ENCODE results near the gene RSAD2. TPM values are rescaled to one million over a fixed set of nuclear protein-coding genes. Genes with fewer than 3 reads are reported as not detected.

The RSAD2 gene
- total and polyA plus RNA-seq, 2 donors (not counting 3 experiments of a cell fraction or from before 2014, with no cell fraction given): 0.03 to 0.18 TPM

GRCh38 chr2:6881516-6881915 is 3.9 kb downstream of the RSAD2 start:
- dilution Hi-C loops (cut with MboI; ENCODE audit: extremely low pct_ligation_motif_present, low sequenced_read_pairs) (no loop called here), intact Hi-C loops (cut with micrococcal nuclease) (no loop called here)
- POLR2A ChIA-PET: no interaction called here
- FAIRE-seq: no peak
- no peaks in the 10 kb centered on the region for H3K9me1 ChIP-seq (replicated peaks; ENCODE audit: control insufficient read depth, extremely low read depth, insufficient read depth, low read length)
- peaks cover 2 to 7% of the 10 kb centered on the region in 2 experiments for H3K27me3 ChIP-seq (ENCODE audit: control insufficient read depth in 2 of 2, insufficient read depth in 2 of 2, low read length in 2 of 2)
- no peaks in the 10 kb centered on the region for H3K36me3 ChIP-seq (ENCODE audit: control insufficient read depth in 2 of 2, extremely low read depth in 1 of 2, insufficient read depth in 2 of 2, low read length in 2 of 2)
- no peaks in the 10 kb centered on the region for H3K79me2 ChIP-seq (ENCODE audit: control insufficient read depth, insufficient read depth, low read length)
- no peaks in the 10 kb centered on the region for H3K9me3 ChIP-seq (replicated peaks; ENCODE audit: control insufficient read depth, insufficient read depth, low read length)
- H3K4me3 ChIP-seq (replicated peaks in 1 of 3; ENCODE audit: insufficient read depth in 1 of 3, low read depth in 1 of 3, low read length in 3 of 3): no peak overlapping the region
- no peak overlapping the region for H3K9ac ChIP-seq (replicated peaks; ENCODE audit: extremely low read depth, insufficient read depth, low read length)
- H4K20me1 ChIP-seq (replicated peaks; ENCODE audit: control insufficient read depth, extremely low read depth, insufficient read depth, low read length): no peaks in the 10 kb centered on the region
- TF ChIP-seq MYC (IDR thresholded peaks at IDR 0.05; ENCODE audit: low read depth, low read length): no peak
- no peak for TF ChIP-seq FOS (IDR thresholded peaks at IDR 0.05; ENCODE audit: borderline replicate concordance, insufficient read depth, low read length)
- no peak for TF ChIP-seq GATA2 (IDR thresholded peaks at IDR 0.05; ENCODE audit: insufficient read depth, insufficient read length, low read depth, low read length)
- no peak for TF ChIP-seq JUN (IDR thresholded peaks at IDR 0.05; ENCODE audit: borderline replicate concordance, insufficient read depth, insufficient read length, low read depth)
- TF ChIP-seq POLR2AphosphoS5 (IDR thresholded peaks at IDR 0.05; ENCODE audit: insufficient read depth, low read depth, low read length): no peak
- no peak for TF ChIP-seq POLR2A (IDR thresholded peaks at IDR 0.05; ENCODE audit: low read depth, low read length)
- no peak for TF ChIP-seq EZH2 (IDR thresholded peaks at IDR 0.05; ENCODE audit: borderline replicate concordance, low read depth, low read length, severe bottlenecking)
- TF ChIP-seq CTCF (IDR thresholded peaks at IDR 0.05; ENCODE audit: extremely low read depth in 1 of 2, insufficient read depth in 1 of 2, low read depth in 1 of 2, low read length in 2 of 2): no peak
- TF ChIP-seq MAX (IDR thresholded peaks at IDR 0.05; ENCODE audit: insufficient read depth, insufficient read length): no peak
- DNase-seq (ENCODE audit: low read depth, low spot score): no peak
- CTCF ChIA-PET: no interaction called here
- no peak overlapping the region for H3K27ac ChIP-seq (ENCODE audit: insufficient read depth, low read depth, low read length)
- H3K4me2 ChIP-seq (ENCODE audit: insufficient read depth, low read length): no peak overlapping the region
- H3K4me1 ChIP-seq (ENCODE audit: control insufficient read depth, extremely low read depth, insufficient read depth, low read length): no peaks in the 10 kb centered on the region
- no peak overlapping the region for H2AFZ ChIP-seq (ENCODE audit: low read depth, low read length)
- no TSS peak for BruUV-seq (replicated peaks)
